IMR-90 (cell line): Measurements from ENCODE around the gene CYFIP1.

ENCODE experiments used
- BHLHE40 ChIP-seq: fragments of 150-350 bp; IDR thresholded peaks from 2 replicates; pipeline ENCODE4 v1.6.1; 2016; ENCODE audit warnings: mild to moderate bottlenecking, low read depth, low read length
- CEBPB ChIP-seq: IDR thresholded peaks from 2 replicates; pipeline ENCODE4 v1.6.1; 2012; ENCODE audit warnings: low read depth, low read length, improper control_type of control experiment
- CTCF ChIP-seq: conservative IDR thresholded peaks from 2 replicates; pipeline ENCODE4 v1.5.1; 2012; ENCODE audit warnings: mild to moderate bottlenecking, low read depth, low read length, improper control_type of control experiment
- MAFK ChIP-seq: IDR thresholded peaks from 2 replicates; pipeline ENCODE4 v1.6.1; 2012; ENCODE audit warnings: low read depth, low read length, improper control_type of control experiment
- MAZ ChIP-seq: IDR thresholded peaks from 2 replicates; pipeline ENCODE4 v1.6.1; 2012; ENCODE audit warnings: low read depth, mild to moderate bottlenecking, low read length, improper control_type of control experiment, moderate library complexity, borderline replicate concordance
- MXI1 ChIP-seq: IDR thresholded peaks from 2 replicates; pipeline ENCODE4 v1.6.1; 2012; ENCODE audit warnings: low read depth, mild to moderate bottlenecking, low read length, moderate library complexity, borderline replicate concordance
- POLR2A ChIP-seq: IDR thresholded peaks from 2 replicates; pipeline ENCODE4 v1.6.1; 2012; ENCODE audit warnings: mild to moderate bottlenecking, low read depth, low read length
- RAD21 ChIP-seq: IDR thresholded peaks from 2 replicates; pipeline ENCODE4 v1.6.1; 2012; ENCODE audit warnings: low read length, improper control_type of control experiment
- RCOR1 ChIP-seq: IDR thresholded peaks from 2 replicates; pipeline ENCODE4 v1.6.1; 2012; ENCODE audit warnings: mild to moderate bottlenecking, low read length, improper control_type of control experiment; ENCODE audit not compliant: insufficient replicate concordance
- SMC3 ChIP-seq: fragments of 150-350 bp; IDR thresholded peaks from 2 replicates; pipeline ENCODE4 v1.6.1; 2016; ENCODE audit warnings: low read depth, mild to moderate bottlenecking, antibody characterized with exemption, low read length, moderate library complexity

- TF ChIP-seq CTCF (no peak), POLR2A (no peak), SMC3 (no peak), RAD21 (no peak), RCOR1 (no peak), CEBPB (no peak), MAZ (no peak), MXI1 (no peak), MAFK (no peak), BHLHE40 (no peak)
Observed at GRCh38 chr15:22903427-22903826, 76.7 kb downstream of the CYFIP1 start.
